Measurements from ENCODE around the gene ANO2.
"Not testable (repeated sequence)": the region's sequence is repeated elsewhere in the genome, so short reads cannot be mapped to it uniquely, and the experiment has no call there.

ANO2 gene

DNA sequence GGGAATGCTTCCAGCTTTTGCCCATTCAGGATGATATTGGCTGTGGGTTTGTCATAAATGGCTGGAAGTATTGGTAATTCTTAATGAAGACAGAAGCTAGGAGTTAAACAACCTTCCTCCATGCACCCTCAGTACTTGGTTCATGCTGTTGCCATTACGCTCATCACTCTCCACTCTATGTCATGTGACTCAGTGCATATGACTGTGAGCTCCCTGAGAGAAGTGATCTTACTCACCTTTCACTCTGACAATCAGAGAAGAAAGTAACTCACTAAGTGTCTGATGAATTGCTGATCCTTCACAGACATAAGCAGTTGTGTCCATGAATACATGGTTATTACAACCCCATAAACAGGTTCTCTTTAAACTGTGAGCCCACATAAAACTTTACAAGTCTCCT lies 275.4 kb downstream of the ANO2 start:
- DNase-seq (ENCODE audit: low read depth): not testable (repeated sequence)

GRCh38 chr12:5665615-5666014 lies 279.4 kb downstream of the ANO2 start:
- DNase-seq (ENCODE audit: low read depth): no peak

DNA sequence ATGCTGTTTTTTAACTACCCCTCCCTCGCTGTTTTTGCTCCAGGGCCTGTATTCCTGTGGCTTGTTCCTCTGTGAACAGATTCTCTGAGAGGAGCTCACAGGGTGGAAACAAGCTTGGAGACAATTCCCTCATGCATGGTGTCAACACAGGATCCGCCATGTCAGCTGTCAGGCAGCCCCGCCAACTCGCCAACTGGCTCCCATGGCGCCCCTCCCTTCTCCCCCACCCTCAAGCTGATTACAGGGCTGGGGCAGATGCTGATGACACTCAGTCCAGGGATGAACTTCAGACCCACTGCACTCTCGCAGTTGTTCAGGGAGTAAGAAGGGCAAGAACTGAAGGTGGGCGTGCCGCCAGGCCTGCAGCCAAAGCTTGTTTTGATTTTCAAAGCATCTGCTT lies 283.2 kb downstream of the ANO2 start:
- DNase-seq (ENCODE audit: low read depth): no peak

- no peak for DNase-seq (ENCODE audit: low read depth)
These were observed 284.8 kb downstream of the ANO2 start for GRCh38 chr12:5660238-5660637.

- DNase-seq (ENCODE audit: low read depth): not testable (repeated sequence)
These were observed 286.6 kb downstream of the ANO2 start for GRCh38 chr12:5658339-5658941.

DNA sequence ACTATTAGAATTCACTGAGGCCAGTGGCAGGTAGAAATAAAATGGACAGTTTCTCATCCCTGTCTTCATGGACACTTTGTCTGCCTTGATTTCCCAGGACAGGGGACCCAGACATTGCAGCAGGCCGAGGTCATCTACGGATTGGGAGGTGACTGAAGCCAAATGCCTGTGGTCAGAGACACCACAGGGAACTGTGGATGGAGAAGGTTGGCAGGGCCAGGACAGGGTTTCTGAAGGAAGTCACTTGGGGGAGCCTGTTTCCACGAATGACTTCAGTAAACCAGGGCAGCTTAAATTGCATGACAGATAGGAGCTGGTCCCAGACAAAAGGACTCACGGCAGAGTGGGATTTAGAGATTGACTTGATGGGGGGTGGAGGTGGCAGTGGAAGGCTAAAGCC lies 288.2 kb downstream of the ANO2 start:
- no peak for DNase-seq (ENCODE audit: low read depth)

- DNase-seq (ENCODE audit: low read depth): no peak
These were observed 289.9 kb downstream of the ANO2 start for GRCh38 chr12:5655120-5655519.

GRCh38 chr12:5654019-5654418 lies 291.0 kb downstream of the ANO2 start:
- DNase-seq (ENCODE audit: low read depth): no peak

- no peak for DNase-seq (ENCODE audit: low read depth)
These were observed 294.1 kb downstream of the ANO2 start for GRCh38 chr12:5650829-5651461.

DNA sequence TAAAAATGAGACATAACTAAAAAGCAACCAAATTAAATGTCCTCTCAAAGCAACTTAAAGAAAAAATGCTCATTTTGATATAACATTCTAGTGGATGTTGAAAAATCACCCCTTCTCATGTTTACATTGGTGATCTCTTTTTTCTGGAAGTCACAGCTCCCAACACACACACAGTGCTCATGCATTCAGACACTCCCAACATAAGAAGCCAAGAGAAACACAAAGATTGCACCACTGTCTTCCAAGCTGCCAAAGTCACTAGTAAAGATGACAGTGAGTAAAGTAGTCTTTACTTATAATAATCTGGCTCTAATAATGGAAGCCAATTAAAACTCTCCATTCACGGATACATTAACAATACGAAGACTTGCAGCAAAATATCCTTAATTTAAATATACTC lies 294.8 kb downstream of the ANO2 start:
- DNase-seq (ENCODE audit: low read depth): no peak

GRCh38 chr12:5648692-5649359 lies 296.2 kb downstream of the ANO2 start:
- DNase-seq (ENCODE audit: low read depth): no peak

DNA sequence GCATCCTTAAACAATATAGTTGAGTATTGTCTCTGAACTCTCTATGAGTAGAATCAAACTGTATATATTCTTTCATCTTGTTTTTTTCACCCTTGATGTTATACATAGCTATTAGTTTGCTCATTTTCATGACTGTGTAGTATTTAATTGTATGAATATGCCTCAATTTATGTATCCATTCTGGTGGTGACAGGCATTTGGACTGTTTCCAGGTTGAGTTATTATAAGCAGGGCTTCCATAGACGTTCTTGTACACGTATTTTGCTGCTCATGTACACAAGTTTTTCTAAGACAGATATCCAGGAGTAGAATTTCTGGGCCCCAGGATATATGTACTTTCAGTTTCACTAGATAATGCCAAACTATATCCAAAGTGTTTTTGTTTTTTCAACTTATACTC lies 301.8 kb downstream of the ANO2 start:
- no peak for DNase-seq (ENCODE audit: low read depth)

DNA sequence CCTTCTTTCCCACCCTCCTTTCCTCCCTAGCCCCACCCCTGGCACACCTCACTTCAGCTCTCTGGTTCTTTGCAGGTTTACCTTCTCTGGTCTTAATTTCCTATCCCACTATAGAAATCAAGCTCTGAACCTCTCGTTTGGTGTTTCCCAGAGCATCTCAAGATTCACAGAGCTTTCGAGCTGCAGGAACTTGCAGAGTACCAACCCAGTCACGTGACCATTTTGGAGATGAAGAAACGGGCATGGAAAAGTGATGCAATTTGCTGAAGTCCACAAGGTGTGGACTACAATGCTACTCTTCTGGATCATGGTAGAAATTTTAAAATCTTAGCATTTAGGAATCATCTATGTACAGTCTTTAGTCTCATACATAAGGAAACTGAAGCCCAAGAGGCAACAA lies 307.4 kb downstream of the ANO2 start:
- DNase-seq (ENCODE audit: low read depth): no peak

GRCh38 chr12:5636907-5637306 lies 308.2 kb downstream of the ANO2 start:
- DNase-seq (ENCODE audit: low read depth): no peak

DNA sequence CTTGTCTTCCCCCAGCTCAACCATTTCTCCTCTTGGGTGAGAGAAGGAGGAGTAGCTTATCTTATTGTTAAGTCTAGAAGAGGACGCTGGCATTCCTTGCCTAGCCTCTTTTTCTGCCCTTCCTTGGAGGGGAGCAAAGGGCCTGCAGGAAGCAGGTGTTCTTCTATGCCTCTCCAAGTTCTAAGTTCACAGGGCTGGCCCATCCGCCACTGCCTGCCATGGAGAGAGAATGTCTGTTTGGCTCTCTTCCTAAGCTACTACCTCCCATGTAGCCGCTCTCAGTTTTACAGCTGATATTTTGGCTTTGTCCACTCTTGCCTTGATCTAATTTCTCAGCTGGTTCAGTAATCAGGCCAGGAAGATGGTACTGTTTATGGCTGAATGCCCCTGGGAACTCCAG lies 312.0 kb downstream of the ANO2 start:
- no peak for DNase-seq (ENCODE audit: low read depth)

GRCh38 chr12:5632453-5632852 lies 312.6 kb downstream of the ANO2 start:
- DNase-seq (ENCODE audit: low read depth): no peak

DNA sequence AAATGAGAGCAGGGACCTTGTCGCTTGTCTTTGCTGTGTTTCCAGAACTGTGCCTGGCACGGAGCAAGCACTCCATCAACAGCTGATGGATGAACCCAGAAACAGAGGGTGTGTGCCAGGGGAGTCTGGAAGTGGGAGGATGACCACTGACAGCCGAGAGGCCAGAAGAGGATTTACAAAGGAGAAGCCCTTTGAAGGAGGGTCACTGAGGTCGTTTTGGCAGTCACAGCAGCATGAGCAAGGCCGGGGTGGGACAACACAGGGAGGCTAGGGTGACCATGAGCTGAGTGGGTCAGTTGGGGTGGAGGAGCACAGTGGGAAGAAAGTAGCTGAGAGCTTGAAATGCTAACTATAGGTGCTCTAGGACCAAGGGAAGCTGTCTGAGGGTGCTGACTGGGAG lies 313.6 kb downstream of the ANO2 start:
- no peak for DNase-seq (ENCODE audit: low read depth)

DNA sequence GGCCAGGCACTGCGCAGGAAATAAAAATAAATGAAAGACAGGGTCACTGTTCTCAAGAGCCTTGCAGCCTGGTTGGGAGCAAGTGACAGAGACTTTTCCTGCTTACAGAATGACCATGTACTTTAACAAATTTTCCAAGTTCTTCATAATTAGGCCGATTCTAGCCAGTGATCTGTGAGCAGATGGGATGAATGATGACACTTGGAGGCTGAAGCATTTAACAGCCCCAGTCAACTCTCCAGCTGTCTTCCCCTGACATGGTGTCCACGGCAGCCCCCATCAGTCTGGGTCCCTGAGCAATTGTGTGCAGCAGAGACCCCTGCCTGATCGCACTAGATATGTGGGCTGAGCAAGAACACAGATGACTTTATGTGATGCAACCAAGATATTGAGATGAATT lies 314.3 kb downstream of the ANO2 start:
- DNase-seq (ENCODE audit: low read depth): no peak

DNA sequence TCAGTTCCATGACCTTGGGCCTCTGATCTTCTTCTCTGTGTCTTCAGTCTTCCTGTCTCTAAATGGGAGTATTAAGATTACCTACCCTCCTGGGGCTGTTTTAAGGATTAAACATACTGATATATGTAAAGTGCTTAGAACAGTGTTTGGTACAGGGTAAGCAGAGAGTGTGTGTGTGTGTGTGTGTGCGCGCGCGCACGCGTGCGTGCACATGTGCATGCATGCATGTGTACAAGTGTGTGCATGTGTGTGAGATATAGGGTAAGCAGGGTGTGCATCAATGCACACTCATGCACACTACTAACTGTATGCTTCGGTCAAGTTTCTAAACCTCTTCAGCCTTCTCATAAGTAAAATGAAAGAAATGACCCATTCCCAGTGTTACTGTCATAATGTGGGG lies 316.6 kb downstream of the ANO2 start:
- DNase-seq (ENCODE audit: low read depth): no peak

DNA sequence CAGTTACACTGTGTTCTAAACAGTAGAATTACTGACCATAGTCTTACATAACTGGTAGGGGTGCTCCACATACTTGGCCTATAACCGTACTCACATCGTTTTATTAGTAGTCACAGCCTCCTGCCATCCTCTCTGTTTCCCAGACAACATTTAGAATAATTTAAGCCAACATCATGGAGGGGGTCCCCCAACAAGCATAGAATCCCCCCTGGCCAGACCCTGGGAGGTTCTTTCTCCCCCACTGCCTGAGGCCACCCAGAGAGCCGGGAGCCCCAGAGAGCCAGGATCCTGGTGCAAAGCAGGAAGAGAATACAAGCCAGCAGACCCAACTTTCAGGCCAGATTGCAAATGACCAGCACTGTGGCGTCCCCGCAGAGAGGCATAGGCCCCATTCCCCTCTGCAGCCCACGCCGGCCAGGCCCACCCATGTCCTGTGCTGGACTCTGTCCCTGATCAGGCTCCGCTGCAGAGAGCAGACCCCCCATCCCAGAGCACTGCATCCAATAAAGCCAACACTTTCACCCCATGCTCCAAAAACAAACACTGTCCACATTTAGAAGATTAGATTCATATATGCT lies 317.9 kb downstream of the ANO2 start:
- no peak for DNase-seq (ENCODE audit: low read depth)

DNA sequence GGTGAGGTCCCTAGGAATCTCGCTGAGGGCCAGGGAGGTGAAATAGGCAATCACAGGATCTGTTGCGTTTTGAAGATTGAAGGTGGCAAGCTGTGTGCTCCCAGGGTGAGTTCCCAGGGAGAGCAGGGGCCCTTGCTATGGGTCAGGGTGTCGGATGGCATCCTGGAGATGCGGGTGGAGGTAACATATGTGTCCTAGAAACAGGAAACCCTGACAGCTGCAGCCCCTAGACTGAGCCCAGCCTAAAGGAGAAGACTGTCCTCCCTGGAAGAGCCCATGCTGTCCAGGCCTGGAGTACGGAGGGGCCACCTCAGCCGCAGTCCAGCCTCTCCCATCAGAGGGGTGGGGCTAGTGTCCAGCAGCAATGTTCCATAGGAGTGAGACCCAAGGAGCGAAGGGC lies 318.9 kb downstream of the ANO2 start:
- DNase-seq (ENCODE audit: low read depth): no peak

DNA sequence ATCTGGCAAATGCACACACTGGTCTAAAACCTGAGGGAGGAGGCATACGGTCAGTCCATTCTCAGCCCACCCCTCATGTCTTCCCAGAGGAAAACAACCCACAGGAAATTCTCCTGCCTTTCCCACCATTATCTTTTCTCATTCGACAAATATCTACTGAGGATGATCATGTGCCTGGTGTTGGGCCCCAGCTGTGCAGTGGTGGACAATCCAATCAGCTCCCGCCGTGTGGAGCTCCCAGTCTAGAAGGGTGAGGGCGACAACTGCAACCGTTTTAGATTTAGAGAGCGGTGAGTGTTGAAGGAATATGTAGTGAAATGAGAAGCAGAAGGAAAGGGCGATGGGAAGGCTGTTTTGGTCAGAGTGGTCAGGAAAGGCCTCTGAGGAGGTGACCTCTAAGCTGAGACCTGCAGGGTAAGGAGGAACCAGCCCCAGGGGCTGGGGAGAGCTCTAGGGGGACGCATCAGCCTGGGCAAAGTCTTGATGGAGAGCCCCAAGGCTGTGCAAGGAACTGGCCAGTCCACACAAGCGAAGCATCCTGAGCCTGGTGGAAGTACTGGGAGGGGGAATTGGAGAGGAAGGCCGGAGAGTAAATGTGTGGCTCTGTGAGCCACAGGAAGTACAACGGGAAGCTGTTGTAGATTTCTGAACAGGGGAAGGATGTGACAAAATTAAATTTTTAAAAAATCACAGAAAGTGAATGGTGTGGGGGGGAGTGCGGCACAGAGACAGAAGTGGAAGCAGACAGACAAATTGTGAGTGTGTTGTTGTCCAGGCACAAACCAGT lies 320.4 kb downstream of the ANO2 start:
- no peak for DNase-seq (ENCODE audit: low read depth)

DNA sequence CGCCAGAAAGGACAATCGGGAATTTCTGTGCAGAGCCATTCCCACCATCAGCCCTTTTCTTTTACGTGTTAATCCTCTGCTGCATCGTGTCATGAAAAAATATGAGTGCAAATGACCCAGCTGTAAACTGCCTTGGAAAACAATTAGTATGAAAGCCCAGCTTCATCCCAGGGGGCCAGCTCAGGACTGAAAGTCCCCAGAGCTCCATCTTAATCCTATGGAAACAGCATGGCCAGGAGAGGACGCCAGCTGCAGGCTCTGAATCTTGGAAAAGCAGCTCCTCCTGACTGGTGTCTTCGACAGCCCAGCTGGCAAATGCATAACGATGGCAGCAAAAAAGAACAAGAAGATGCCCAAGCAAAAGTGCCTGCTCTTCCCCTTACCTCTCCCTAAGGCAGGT lies 321.6 kb downstream of the ANO2 start:
- DNase-seq (ENCODE audit: low read depth): no peak
